Keratinocyte (primary cell): Measurements from ENCODE around the gene FRMD7. TPM values are rescaled to one million over a fixed set of nuclear protein-coding genes. Genes with fewer than 3 reads are reported as not detected.

Source experiments
- DNase-seq: peaks from one replicate; pipeline ENCODE4 v3.0.0-alpha.2; 2011; ENCODE audit warnings: low read depth, missing footprints, low spot score
- FAIRE-seq: peaks from 2 replicates; lab custom pipeline; 2011; peaks lifted over from hg19 to GRCh38; lab: Jason Lieb, UNC
- H2AFZ ChIP-seq: 2 replicates; pipeline ENCODE4 v1.6.0; 2012; ENCODE audit warnings: low read length, control low read depth, inconsistent platforms; ENCODE audit not compliant: control insufficient read depth
- H3K27ac ChIP-seq: 2 replicates; pipeline ENCODE4 v1.5.1; 2011; ENCODE audit warnings: low read length; ENCODE audit not compliant: control insufficient read depth, insufficient read depth
- H3K27me3 ChIP-seq: 3 replicates; pipeline ENCODE4 v1.6.0; 2011; ENCODE audit warnings: low read length; ENCODE audit not compliant: control insufficient read depth, insufficient read depth; ENCODE audit errors: extremely low read depth
- H3K36me3 ChIP-seq, 2 experiments: 2 replicates in 1 of 2; 3 replicates in 1 of 2; pipeline ENCODE4 v1.5.1; 2011; ENCODE audit warnings: low read length in 2 of 2, mild to moderate bottlenecking in 1 of 2; ENCODE audit not compliant: control insufficient read depth in 2 of 2, insufficient read depth in 2 of 2; ENCODE audit errors: extremely low read depth in 1 of 2
- H3K4me1 ChIP-seq: 3 replicates; pipeline ENCODE4 v1.5.1; 2011; ENCODE audit warnings: low read length; ENCODE audit not compliant: control insufficient read depth, insufficient read depth; ENCODE audit errors: extremely low read depth
- H3K4me2 ChIP-seq: 3 replicates; pipeline ENCODE4 v1.6.0; 2011; ENCODE audit warnings: low read depth, low read length; ENCODE audit not compliant: control insufficient read depth, insufficient read depth; ENCODE audit errors: extremely low read depth
- H3K4me3 ChIP-seq, 3 experiments: fragments of 200-600 bp in 1 of 3; sonication (generic) in 1 of 3; 2 replicates in 2 of 3; 3 replicates in 1 of 3; pipeline ENCODE4 v1.5.1; 2011 to 2016; ENCODE audit warnings: low read length in 3 of 3, mild to moderate bottlenecking in 3 of 3, control low read depth in 2 of 3, inconsistent platforms in 1 of 3, low read depth in 1 of 3, mixed read lengths in 1 of 3, mixed run types in 1 of 3, moderate library complexity in 1 of 3; ENCODE audit not compliant: control insufficient read depth in 2 of 3, insufficient read depth in 2 of 3; ENCODE audit errors: extremely low read depth in 1 of 3
- H3K79me2 ChIP-seq: 2 replicates; pipeline ENCODE4 v1.6.0; 2012; ENCODE audit warnings: low read length; ENCODE audit not compliant: control insufficient read depth, insufficient read depth
- H3K9ac ChIP-seq: 3 replicates; pipeline ENCODE4 v1.6.0; 2011; ENCODE audit warnings: low read length; ENCODE audit not compliant: control insufficient read depth, insufficient read depth; ENCODE audit errors: extremely low read depth
- H3K9me1 ChIP-seq: 3 replicates; pipeline ENCODE4 v1.6.0; 2011; ENCODE audit warnings: low read length; ENCODE audit not compliant: control insufficient read depth, insufficient read depth; ENCODE audit errors: extremely low read depth
- H3K9me3 ChIP-seq: 2 replicates; pipeline ENCODE4 v1.5.1; 2012; ENCODE audit warnings: low read depth, low read length; ENCODE audit not compliant: control insufficient read depth
- H4K20me1 ChIP-seq: 3 replicates; pipeline ENCODE4 v1.6.0; 2011; ENCODE audit warnings: low read length; ENCODE audit not compliant: control insufficient read depth, insufficient read depth; ENCODE audit errors: extremely low read depth
- EZH2 ChIP-seq: IDR thresholded peaks from one replicate; pipeline ENCODE4 v1.6.1; 2012; ENCODE audit warnings: inconsistent platforms, mild to moderate bottlenecking, low read length, moderate library complexity
- dilution Hi-C: fragments of 300-500 bp; cut with MboI; formaldehyde crosslinking; loops from one replicate; pipeline ENCODE4 v1.7.0; 2020; ENCODE audit warnings: low sequenced_read_pairs; ENCODE audit not compliant: extremely low pct_ligation_motif_present
- polyA plus RNA-seq, 5 experiments: library from polyadenylated mRNA; depleted of rRNA in 3 of 5; stranded (reverse) in 3 of 5; stranded (forward) in 1 of 5; unstranded in 1 of 5; fragments of >200 nt; gene quantifications; 1 replicate in 1 of 5; 2 replicates in 3 of 5; 3 replicates in 1 of 5; pipeline versions ENCODE4 v1.2.1 to v1.2.3, GENCODE V29; 2011 to 2012; ENCODE audit warnings: missing spikeins in 2 of 5, low read depth in 1 of 5, low replicate concordance in 1 of 5
- TF ChIP-seq, protein P1 (sequence below), 3 experiments: IDR thresholded peaks in 1 of 3; conservative IDR thresholded peaks in 1 of 3; optimal IDR thresholded peaks in 1 of 3; 2 replicates in 2 of 3; 3 replicates in 1 of 3; pipeline versions ENCODE3 to v1.5.1; 2011; ENCODE audit warnings: low read length in 3 of 3, mild to moderate bottlenecking in 3 of 3, moderate library complexity in 2 of 3, control low read depth in 1 of 3, inconsistent platforms in 1 of 3; ENCODE audit not compliant: insufficient read depth in 2 of 3; ENCODE audit errors: extremely low read depth in 1 of 3

Gene FRMD7
- polyA plus RNA-seq, 1 donor (not counting 4 experiments of a cell fraction or from before 2014, with no cell fraction given), result not detected

DNA sequence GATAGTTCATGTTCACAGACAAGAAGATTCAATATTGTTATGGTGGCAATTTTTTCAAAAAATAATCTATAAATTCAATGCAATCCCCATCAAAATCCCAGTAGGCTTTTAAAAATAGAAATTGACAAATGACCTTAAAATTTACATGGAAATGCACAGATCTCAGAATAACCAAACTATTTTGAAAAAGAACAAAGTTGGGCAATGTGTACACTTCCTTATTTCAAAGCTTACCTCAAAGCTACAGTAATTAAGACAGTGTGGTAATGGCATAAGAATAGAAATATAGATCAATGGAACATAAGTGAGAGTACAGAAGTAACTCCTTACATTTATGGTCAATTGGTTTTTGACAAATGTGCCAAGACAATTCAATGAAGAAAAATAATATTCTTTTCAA is 39.0 kb downstream of the FRMD7 start:
- Histone ChIP-seq H3K79me2 (no peaks in the 10 kb centered on the region), H3K9me1 (no peaks in the 10 kb centered on the region), H3K4me1 (no peaks in the 10 kb centered on the region), H3K27me3 (no peaks in the 10 kb centered on the region), H2AFZ (no peak overlapping the region), H3K27ac (no peak overlapping the region), H4K20me1 (no peaks in the 10 kb centered on the region), H3K4me3 (no peak overlapping the region), H3K9ac (no peak overlapping the region), H3K4me2 (no peak overlapping the region), H3K9me3 (no peaks in the 10 kb centered on the region), H3K36me3 (no peaks in the 10 kb centered on the region)
- FAIRE-seq (no peak), DNase-seq (no peak)
- dilution Hi-C loops, result no loop called here
- TF ChIP-seq EZH2, result no peak
- TF ChIP-seq, protein P1, sequence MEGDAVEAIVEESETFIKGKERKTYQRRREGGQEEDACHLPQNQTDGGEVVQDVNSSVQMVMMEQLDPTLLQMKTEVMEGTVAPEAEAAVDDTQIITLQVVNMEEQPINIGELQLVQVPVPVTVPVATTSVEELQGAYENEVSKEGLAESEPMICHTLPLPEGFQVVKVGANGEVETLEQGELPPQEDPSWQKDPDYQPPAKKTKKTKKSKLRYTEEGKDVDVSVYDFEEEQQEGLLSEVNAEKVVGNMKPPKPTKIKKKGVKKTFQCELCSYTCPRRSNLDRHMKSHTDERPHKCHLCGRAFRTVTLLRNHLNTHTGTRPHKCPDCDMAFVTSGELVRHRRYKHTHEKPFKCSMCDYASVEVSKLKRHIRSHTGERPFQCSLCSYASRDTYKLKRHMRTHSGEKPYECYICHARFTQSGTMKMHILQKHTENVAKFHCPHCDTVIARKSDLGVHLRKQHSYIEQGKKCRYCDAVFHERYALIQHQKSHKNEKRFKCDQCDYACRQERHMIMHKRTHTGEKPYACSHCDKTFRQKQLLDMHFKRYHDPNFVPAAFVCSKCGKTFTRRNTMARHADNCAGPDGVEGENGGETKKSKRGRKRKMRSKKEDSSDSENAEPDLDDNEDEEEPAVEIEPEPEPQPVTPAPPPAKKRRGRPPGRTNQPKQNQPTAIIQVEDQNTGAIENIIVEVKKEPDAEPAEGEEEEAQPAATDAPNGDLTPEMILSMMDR (optimal IDR thresholded peaks at IDR 0.05 in 1 of 3, IDR thresholded peaks at IDR 0.05 in 1 of 3, conservative IDR thresholded peaks at IDR 0.05 in 1 of 3; ENCODE audit: extremely low read depth in 1 of 3, insufficient read depth in 2 of 3, low read length in 3 of 3), result no peak

DNA sequence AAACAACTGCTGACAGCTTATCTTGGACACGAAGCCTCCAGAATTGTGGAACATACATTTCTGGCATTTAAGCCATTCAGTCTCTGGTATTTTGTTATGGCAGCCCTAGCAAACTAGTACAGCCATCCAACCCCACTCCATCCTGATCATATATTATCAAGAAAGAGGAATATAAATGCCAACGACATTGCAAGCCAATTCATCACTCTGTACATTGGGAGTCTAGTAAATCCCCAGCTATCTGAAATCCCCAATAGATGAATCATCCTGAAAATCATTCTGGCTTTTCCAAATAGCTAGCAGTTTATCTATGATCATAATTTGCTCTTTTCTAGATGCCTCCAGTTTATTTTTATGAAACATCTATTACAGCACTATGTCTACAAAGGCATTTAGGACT is 41.1 kb downstream of the FRMD7 start:
- no peaks in the 10 kb centered on the region for H3K4me1 ChIP-seq
- dilution Hi-C loops, result no loop called here
- no peaks in the 10 kb centered on the region for H3K27me3 ChIP-seq
- H3K9me3 ChIP-seq, result no peaks in the 10 kb centered on the region
- no peak overlapping the region for H3K9ac ChIP-seq
- FAIRE-seq (no peak), DNase-seq (no peak)
- H3K4me3 ChIP-seq, result no peak overlapping the region
- TF ChIP-seq, protein P1 (optimal IDR thresholded peaks at IDR 0.05 in 1 of 3, IDR thresholded peaks at IDR 0.05 in 1 of 3, conservative IDR thresholded peaks at IDR 0.05 in 1 of 3; ENCODE audit: extremely low read depth in 1 of 3, insufficient read depth in 2 of 3, low read length in 3 of 3), result no peak
- TF ChIP-seq EZH2, result no peak
- H2AFZ ChIP-seq, result no peak overlapping the region
- no peaks in the 10 kb centered on the region for H3K79me2 ChIP-seq
- no peaks in the 10 kb centered on the region for H3K36me3 ChIP-seq
- no peak overlapping the region for H3K4me2 ChIP-seq
- no peak overlapping the region for H3K27ac ChIP-seq
- no peaks in the 10 kb centered on the region for H4K20me1 ChIP-seq
- no peaks in the 10 kb centered on the region for H3K9me1 ChIP-seq
